ENCODE data around the gene RSPH10B.
"Not testable (repeated sequence)": the region's sequence is repeated elsewhere in the genome, so short reads cannot be mapped to it uniquely, and the experiment has no call there.

Gene RSPH10B

DNA sequence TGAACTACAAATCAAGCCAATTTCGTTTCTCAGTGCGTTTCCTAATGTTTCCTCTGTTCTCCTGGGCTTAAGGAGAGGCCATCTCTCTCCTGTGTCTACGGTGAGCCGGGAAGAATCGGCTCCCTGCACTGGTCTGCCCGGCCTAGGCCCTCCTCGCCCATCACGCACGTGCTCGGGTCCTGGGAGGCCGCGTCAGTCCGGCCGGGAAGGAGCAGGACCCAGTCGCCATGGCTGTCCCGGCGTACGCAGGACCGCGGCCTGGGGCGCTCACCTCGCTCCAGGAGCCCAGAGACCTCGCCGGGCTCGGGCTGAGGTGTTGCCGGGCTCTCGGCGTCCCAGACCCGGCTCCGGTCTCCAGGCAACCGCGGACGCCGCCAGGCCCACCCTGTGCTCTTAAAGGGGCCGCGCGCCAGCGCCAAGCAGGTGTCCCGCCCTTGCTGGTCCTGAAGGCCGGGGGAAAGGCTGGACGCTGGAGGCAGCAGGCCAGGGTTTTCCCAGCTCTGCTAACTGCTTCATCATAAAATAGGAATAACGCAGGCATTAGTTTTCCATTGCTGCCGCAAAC is at the start of gene RSPH10B:
Gene RSPH10B, minus strand, starts transcription at position 343 of the 565 bp plus-strand sequence. CDS start 3,573 bp downstream, outside the sequence.
- FAIRE-seq; DNase-seq (ENCODE audit: extremely low spot score, insufficient read length, low read depth): not testable (repeated sequence)

DNA sequence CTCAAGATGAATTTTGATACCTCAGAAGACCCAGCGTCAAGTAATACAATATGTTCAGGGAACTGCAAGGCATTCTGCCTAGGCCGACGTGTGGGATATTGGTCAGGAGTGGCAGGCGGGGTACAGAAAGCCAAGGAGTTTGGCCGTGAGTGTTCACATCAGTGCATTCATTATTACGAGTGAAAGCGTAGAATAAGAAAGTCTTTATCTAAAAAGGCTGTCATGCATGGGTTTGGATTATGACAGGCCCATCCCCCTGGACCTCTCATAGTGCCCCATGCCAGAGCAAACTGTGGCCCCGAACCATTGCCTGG is 46.1 kb upstream of the RSPH10B start:
- DNase-seq (ENCODE audit: extremely low spot score, insufficient read length, low read depth) = no peak
- no peak for FAIRE-seq

GRCh38 chr7:6015917-6016652 is 45.6 kb upstream of the RSPH10B start:
- peak; percentile 12 for FAIRE-seq

GRCh38 chr7:6012355-6013104 is 42.0 kb upstream of the RSPH10B start:
- DNase-seq (ENCODE audit: extremely low spot score, insufficient read length, low read depth) = no peak
- no peak for FAIRE-seq

More at GRCh38 chr7:6015917-6016652, 45.6 kb upstream of the RSPH10B start:
- no peak for DNase-seq (ENCODE audit: extremely low spot score, insufficient read length, low read depth)

- DNase-seq (ENCODE audit: extremely low spot score, insufficient read length, low read depth) (no peak), FAIRE-seq (no peak)
These were observed 41.1 kb upstream of the RSPH10B start for GRCh38 chr7:6011541-6011940.

DNA sequence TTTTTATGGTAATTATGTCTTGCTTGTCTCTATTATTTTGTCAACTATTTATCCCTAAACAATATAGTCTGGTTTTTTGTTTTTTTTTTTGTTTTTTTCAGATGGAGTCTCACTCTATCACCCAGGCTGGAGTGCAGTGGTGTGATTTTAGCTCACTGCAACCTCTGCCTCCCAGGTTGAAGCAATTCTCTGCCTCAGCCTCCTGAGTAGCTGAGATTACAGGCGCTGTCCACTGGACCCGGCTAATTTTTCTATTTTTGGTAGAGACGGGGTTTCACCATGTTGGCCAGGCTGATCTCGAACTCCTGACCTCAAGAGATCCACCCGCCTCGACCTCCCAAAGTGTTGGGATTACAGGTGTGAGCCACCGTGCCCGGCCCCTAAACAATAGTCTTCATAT is 39.9 kb upstream of the RSPH10B start:
- FAIRE-seq; DNase-seq (ENCODE audit: extremely low spot score, insufficient read length, low read depth): not testable (repeated sequence)

- DNase-seq (ENCODE audit: extremely low spot score, insufficient read length, low read depth) (peak; percentile 86), FAIRE-seq (peak; percentile 96)
These were observed 38.5 kb upstream of the RSPH10B start, which contains the start of the genes AIMP2 and PMS2 for GRCh38 chr7:6008668-6009611. AIMP2 (plus strand) TSS chr7:6009272; CDS start chr7:6009364, 92 bp downstream. PMS2 (minus strand) TSS chr7:6009049; CDS start chr7:6009019, 30 bp downstream.

GRCh38 chr7:6007835-6008590 is 37.5 kb upstream of the RSPH10B start:
- not testable (repeated sequence) for DNase-seq (ENCODE audit: extremely low spot score, insufficient read length, low read depth); FAIRE-seq

DNA sequence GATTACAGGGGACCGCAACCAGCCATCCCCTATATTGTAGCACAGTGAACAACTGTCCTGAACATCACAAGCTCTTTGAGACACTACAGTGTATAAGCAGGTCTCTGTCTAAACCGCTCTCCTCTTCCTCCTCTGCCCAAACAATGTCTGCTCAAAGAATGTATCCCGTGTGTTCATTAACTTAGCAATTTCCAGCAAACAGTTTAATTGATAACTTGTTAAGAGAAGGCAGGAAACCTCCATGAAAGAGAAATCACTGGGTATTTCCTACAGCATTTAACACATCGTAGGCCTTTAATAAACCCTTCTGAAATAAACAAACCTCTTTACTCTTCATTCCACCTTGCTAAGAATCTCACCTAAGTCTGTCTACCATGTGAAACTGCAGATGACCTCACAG is 36.9 kb upstream of the RSPH10B start:
- FAIRE-seq (peak; percentile 41), DNase-seq (ENCODE audit: extremely low spot score, insufficient read length, low read depth) (no peak)

DNA sequence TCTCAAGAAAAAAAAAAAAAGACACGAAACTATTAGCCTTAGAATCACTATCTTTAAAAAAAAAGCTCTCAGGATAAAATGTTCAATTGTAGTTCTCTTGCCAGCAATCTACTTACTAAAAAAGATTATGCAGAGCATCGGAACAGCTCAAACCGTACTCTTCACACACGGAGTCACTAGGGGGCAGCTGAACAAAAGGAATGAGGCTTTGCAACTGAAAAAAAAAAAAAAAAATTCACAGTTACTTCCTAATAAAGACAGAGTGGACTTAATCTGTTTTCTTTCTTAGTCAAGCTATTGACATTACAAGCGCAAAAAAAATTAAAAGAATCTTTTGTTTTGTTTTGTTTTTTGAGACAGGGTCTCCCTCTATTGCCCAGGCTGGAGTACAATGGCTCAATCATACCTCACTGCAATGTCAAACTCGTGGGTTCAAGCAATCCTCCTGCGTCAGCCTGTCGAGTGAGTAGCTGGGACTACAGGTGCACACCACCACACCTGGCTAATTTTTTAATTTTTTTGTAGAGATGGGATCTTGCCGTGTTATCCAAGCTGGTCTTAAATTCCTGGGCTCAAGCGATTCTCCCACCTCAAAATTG is 26.8 kb upstream of the RSPH10B start:
- DNase-seq (ENCODE audit: extremely low spot score, insufficient read length, low read depth) (no peak), FAIRE-seq (peak; percentile 71)

DNA sequence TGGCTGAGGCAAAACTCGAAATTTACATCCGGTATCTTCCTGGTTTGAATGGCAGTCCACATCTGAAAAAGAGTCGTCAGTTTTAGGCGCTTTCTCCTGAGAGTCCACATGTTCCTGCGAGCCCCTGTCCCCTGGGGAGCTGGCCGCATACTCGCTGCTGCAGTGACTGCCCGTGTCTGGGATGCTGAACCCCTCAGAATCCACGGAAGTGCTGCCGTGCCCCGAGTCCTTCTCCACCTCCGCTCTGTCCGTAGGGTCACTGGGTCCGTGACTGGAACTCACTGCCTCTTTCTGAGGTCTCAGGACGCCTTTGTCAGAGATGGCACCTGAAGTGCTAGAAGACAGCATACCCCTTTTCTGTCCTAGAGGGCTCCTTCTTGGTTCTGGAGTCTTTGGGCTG is 16.6 kb upstream of the RSPH10B start:
- FAIRE-seq; DNase-seq (ENCODE audit: extremely low spot score, insufficient read length, low read depth): not testable (repeated sequence)

GRCh38 chr7:5979680-5980314 is 9.3 kb upstream of the RSPH10B start:
- FAIRE-seq; DNase-seq (ENCODE audit: extremely low spot score, insufficient read length, low read depth): not testable (repeated sequence)

- not testable (repeated sequence) for FAIRE-seq; DNase-seq (ENCODE audit: extremely low spot score, insufficient read length, low read depth)
These were observed 3.1 kb upstream of the RSPH10B start for GRCh38 chr7:5973580-5973979.

DNA sequence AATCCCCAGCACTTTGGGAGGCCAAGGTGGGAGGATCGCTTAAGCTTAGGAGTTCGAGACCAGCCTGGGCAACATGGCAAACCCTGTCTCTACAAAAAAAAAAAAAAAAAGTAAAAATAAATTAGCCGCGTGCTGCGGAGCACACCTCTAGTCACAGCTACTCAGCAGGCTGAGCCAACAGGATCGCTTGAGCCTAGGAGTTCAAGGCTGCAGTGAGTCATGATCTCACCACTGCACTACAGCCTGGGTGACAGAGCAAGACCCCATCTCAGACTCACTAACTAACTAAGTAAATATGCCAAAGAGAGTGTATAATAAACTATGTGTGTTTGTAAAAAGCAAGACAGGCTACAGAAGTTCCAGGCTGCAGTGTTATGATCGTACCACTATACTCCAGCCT is 6.7 kb downstream of the RSPH10B start:
- not testable (repeated sequence) for DNase-seq (ENCODE audit: extremely low spot score, insufficient read length, low read depth); FAIRE-seq

GRCh38 chr7:5963205-5963604 is 7.3 kb downstream of the RSPH10B start:
- not testable (repeated sequence) for FAIRE-seq; DNase-seq (ENCODE audit: extremely low spot score, insufficient read length, low read depth)

- not testable (repeated sequence) for FAIRE-seq; DNase-seq (ENCODE audit: extremely low spot score, insufficient read length, low read depth)
These were observed 35.5 kb downstream of the RSPH10B start for GRCh38 chr7:5934945-5935450.

- FAIRE-seq; DNase-seq (ENCODE audit: extremely low spot score, insufficient read length, low read depth): not testable (repeated sequence)
These were observed 38.4 kb downstream of the RSPH10B start for GRCh38 chr7:5931905-5932644.
